Retinal pigment epithelial cell (primary cell): ENCODE data around the gene GARNL3.

Source experiments
- DNase-seq: peaks from one replicate; pipeline ENCODE4 v3.0.0-alpha.2; 2010; ENCODE audit warnings: low read depth
- H3K4me3 ChIP-seq: 2 replicates; pipeline ENCODE4 v1.5.1; 2011; ENCODE audit warnings: mild to moderate bottlenecking, low read length, control low read depth, moderate library complexity
- TF ChIP-seq, protein P1 (sequence below): conservative IDR thresholded peaks from 2 replicates; pipeline ENCODE4 v1.5.1; 2011; ENCODE audit warnings: low read depth, low read length, control low read depth, inconsistent platforms

The GARNL3 gene

DNA sequence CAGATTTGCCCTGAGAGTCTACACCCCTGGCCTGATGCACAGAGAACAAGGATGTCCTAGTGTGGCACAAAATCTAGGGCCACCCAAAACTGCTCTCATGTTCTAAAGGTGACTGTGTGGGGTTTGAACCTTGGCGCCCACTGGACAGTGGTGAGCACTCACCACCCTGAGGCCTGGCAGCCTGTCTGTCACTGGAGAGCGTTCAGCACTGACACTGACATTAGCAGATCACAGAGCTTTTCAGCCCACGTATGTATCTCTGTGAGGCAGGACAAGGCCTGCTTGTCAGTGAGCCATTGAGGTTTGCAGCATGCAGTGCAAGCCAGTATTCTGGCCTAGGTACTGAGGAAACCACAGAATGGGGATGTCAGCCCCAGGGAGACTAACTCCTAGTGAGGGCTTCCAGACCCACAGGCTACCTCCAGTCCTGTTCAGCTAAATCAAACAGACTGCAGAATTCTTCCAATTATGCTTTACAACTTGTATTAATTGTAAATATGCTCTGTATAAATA is 93.5 kb downstream of the GARNL3 start:
- DNase-seq: no peak
- TF ChIP-seq, protein P1, sequence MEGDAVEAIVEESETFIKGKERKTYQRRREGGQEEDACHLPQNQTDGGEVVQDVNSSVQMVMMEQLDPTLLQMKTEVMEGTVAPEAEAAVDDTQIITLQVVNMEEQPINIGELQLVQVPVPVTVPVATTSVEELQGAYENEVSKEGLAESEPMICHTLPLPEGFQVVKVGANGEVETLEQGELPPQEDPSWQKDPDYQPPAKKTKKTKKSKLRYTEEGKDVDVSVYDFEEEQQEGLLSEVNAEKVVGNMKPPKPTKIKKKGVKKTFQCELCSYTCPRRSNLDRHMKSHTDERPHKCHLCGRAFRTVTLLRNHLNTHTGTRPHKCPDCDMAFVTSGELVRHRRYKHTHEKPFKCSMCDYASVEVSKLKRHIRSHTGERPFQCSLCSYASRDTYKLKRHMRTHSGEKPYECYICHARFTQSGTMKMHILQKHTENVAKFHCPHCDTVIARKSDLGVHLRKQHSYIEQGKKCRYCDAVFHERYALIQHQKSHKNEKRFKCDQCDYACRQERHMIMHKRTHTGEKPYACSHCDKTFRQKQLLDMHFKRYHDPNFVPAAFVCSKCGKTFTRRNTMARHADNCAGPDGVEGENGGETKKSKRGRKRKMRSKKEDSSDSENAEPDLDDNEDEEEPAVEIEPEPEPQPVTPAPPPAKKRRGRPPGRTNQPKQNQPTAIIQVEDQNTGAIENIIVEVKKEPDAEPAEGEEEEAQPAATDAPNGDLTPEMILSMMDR: no peak
- H3K4me3 ChIP-seq: no peak overlapping the region

DNA sequence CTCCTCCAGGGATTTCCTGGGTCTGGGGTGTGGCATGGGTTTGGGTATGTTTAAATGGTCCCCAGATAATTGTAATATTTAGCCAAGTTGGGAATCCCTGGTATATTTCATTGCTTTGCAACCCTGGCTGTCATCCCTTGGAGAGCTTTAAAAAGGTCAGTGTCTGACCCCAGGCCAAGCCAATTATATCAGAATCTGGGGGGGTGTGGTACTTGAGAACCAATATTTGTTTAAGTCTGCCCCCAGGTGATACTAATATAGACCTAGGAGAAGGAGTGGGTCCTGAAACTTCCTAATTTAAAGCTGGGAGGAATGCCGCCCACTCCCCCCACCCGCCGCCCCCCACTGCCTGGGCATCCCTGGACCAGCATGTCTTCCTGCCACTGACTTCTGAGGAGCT is 94.2 kb downstream of the GARNL3 start:
- no peak overlapping the region for H3K4me3 ChIP-seq
- no peak for DNase-seq
- TF ChIP-seq, protein P1: no peak

DNA sequence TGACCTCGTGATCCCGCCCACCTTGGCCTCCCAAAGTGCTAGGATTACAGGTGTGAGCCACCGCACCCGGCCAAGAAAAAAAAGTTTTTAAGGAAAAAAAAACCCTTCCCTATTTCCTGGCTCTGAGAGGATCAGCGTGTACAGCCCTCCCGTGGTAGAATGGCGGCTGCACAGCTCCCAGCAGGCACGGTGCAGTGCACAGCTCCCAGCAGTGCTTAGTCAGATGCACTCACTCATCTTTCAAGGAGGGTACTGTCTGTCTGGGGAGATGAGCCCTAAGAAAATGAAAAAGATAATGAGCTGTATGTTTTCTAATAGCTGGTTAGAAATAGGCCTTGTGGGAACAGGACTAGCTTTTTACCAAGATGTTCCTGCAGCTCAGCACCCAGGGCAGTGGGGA is 95.7 kb downstream of the GARNL3 start:
- no peak overlapping the region for H3K4me3 ChIP-seq
- TF ChIP-seq, protein P1: no peak
- no peak for DNase-seq

DNA sequence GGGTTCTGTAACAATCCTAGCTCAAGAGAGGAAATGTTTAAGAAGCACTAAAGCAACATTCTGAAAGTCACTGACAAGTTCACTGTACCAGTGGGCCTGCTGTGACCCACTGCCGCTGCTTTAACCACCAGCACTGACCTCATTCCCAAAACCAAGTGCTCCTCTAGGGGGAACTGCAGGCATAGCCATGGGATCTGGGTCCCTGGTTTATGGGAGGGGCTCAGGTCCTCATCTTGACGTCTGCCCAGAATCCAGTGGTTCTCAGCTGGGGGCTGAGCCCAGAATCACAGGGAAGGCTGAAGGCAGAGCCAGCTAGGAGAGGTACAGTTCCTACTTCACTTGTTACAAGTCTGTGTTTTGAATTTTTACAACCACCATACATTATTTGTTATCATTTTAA is 96.3 kb downstream of the GARNL3 start:
- no peak for DNase-seq
- no peak overlapping the region for H3K4me3 ChIP-seq
- TF ChIP-seq, protein P1: no peak

DNA sequence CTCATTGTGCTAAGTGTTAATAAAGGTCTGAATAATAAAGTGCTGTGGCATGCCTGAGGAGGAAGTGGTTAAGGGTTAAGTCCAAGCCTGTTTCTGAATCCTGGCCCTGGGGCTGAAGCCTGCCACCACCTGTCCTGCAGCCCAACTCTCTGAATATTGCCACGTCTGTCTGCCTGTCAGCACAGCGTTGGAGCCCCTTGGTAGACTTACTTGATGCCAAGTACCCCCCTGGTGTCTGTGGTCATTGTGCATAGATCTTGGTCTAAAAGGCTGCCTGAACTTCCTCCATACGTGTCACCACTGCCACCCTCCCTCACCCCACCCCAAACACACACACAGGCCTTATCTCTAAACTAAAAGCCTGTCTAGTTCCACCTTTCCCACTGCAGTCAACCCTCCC is 97.0 kb downstream of the GARNL3 start:
- no peak for DNase-seq
- TF ChIP-seq, protein P1: no peak
- no peak overlapping the region for H3K4me3 ChIP-seq

DNA sequence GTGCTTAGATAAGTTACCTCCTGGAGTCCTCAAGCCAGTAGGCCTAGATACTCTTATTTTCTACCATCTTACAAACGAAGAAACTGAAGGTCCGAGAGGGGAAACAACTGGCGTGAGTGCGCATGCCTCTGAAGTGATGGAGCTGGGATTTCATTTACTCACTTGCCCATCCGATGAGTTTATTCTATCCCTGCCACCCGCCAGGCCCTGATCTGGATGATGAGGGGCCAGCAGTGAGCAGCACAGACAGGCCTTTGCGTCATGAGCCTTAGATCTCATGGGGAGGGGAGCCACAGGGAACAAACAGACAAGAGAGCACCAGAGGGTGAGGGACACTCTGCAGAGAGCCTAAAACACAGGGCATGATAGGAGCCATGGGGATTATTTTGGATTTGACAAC is 98.3 kb downstream of the GARNL3 start:
- TF ChIP-seq, protein P1: no peak
- DNase-seq: no peak

DNA sequence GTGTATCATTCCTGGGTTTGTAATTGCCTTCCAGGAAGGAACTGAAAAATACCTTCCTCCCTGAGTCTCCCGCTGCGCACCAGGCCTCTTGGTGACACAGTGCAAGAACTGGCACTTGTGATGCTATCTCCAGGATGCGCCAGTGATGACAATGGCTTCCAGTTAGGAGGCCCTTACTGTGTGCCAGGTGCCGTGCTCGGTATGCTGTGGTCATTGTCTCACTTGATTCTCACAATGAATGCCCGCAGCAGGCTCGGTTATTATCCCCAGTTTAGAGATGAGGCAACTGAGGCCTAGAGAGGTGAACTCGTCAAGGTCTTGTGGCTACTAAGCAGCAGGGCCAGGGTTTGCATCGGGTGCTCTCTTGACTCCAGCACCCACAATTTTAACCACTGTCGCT is 100.9 kb downstream of the GARNL3 start:
- TF ChIP-seq, protein P1: no peak
- no peak for DNase-seq

More for the DNA sequence above, 98.3 kb downstream of the GARNL3 start:
- H3K4me3 ChIP-seq: no peak overlapping the region

More for the DNA sequence above, 100.9 kb downstream of the GARNL3 start:
- no peak overlapping the region for H3K4me3 ChIP-seq
